ENCODE results near the gene FBXO38. TPM values are rescaled to one million over a fixed set of nuclear protein-coding genes. Genes with fewer than 3 reads are reported as not detected.

Gene FBXO38
- total and polyA plus RNA-seq, 2 of the 4 experiments (the other 2 are of a cell fraction): 14.9 to 70.1 TPM

DNA sequence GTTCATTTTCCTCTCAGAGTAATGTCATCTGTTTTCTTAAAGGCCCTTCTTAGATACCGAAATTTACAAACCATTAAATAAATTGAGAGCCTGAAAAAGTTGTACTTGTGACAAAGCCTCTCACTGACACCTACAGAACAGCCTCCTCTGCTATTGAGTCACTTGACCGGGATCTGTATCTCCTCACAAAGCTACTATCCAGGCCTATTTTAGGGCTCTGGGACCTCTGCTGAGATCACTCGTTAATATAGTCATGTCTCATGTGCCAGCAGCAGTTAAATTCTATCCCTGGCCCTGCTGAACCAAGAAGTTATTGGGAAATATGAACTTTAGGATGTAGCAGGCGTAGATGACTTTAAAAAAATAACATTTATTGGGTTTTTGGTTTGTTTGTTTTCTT is 31.1 kb downstream of the FBXO38 start:
- ATAC-seq (ENCODE audit: low read depth) (no peak), DNase-seq (no peak)
- Histone ChIP-seq H3K9me3 (ENCODE audit: control insufficient read depth, insufficient read depth, low read length) (no peaks in the 10 kb centered on the region), H4K20me1 (ENCODE audit: insufficient read depth, low read length) (no peaks in the 10 kb centered on the region), H2BK15ac (ENCODE audit: low read depth, low read length) (no peak overlapping the region), H3K23ac (ENCODE audit: low read depth, low read length) (no peak overlapping the region), H4K91ac (ENCODE audit: insufficient read depth, low read depth, low read length) (no peak overlapping the region), H2BK5ac (ENCODE audit: low read depth, low read length, poor library complexity, severe bottlenecking) (no peak overlapping the region), H3K4me1 (ENCODE audit: control insufficient read depth, insufficient read depth, low read length) (no peaks in the 10 kb centered on the region), H3K79me1 (ENCODE audit: low read depth in 1 of 2, low read length in 2 of 2) (0 out of 4 replicates have a peak, but pooled peaks cover 0 to 6% of the 10 kb centered on the region in 2 experiments), H2AK9ac (replicated peaks; ENCODE audit: low read depth, low read length, poor library complexity) (no peak overlapping the region), H2BK120ac (ENCODE audit: low read depth, low read length) (no peak overlapping the region), H3K9me1 (ENCODE audit: insufficient read depth, low read length) (no peaks in the 10 kb centered on the region; the same call in 1 of the 2 replicates), H3K9ac (ENCODE audit: low read depth, low read length) (no peak overlapping the region), H4K8ac (ENCODE audit: low read depth in 2 of 2, low read length in 2 of 2) (no peak overlapping the region), H3K27me3 (ENCODE audit: control insufficient read depth, insufficient read depth, low read length) (no peaks in the 10 kb centered on the region), H3K14ac (replicated peaks; ENCODE audit: low read depth, low read length) (no peak overlapping the region), H3K27ac (ENCODE audit: insufficient read depth, low read length) (no peak overlapping the region), H3K18ac (ENCODE audit: low read depth, low read length) (no peak overlapping the region), H2AFZ (replicated peaks; ENCODE audit: low read length, poor library complexity) (no peak overlapping the region), H3K36me3 (ENCODE audit: control insufficient read depth, insufficient read depth, low read length) (peaks cover 45% of the 10 kb centered on the region), H3K4ac (ENCODE audit: low read depth, low read length) (no peak overlapping the region), H3K4me3 (ENCODE audit: insufficient read depth, low read depth, low read length) (no peak overlapping the region), H3K56ac (ENCODE audit: extremely low read depth, insufficient read depth, low read length) (no peak overlapping the region), H2AK5ac (ENCODE audit: low read depth, low read length) (no peak overlapping the region), H4K5ac (ENCODE audit: low read depth, low read length) (no peak overlapping the region), H3K4me2 (ENCODE audit: low read depth, low read length) (no peak overlapping the region), H2BK20ac (ENCODE audit: low read depth, low read length) (no peak overlapping the region)
- ChIA-PET CTCF (no interaction called here), POLR2A (ENCODE audit: unreplicated experiment) (no interaction called here)
- dilution Hi-C loops (cut with HindIII; ENCODE audit: low sequenced_read_pairs, unreplicated experiment) (no loop called here), in situ Hi-C loops (cut with MboI; ENCODE audit: low sequenced_read_pairs) (loop anchor here (25.0 kb wide), 1 partner anchor 1953 kb away; no protein-coding TSS in a partner anchor), intact Hi-C loops (cut with micrococcal nuclease) (no loop called here)
- no TSS peak for BruUV-seq (replicated peaks)
- WGBS, 2 experiments (ENCODE audit: extremely low coverage in 2 of 2, insufficient read length in 1 of 2): no CpG with 5 or more reads among the region's 4 CpGs
- TF ChIP-seq, protein P1, sequence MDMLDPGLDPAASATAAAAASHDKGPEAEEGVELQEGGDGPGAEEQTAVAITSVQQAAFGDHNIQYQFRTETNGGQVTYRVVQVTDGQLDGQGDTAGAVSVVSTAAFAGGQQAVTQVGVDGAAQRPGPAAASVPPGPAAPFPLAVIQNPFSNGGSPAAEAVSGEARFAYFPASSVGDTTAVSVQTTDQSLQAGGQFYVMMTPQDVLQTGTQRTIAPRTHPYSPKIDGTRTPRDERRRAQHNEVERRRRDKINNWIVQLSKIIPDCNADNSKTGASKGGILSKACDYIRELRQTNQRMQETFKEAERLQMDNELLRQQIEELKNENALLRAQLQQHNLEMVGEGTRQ (IDR thresholded peaks at IDR 0.05; ENCODE audit: low read depth, low read length): no peak
- TF ChIP-seq RAD21 (IDR thresholded peaks at IDR 0.05; ENCODE audit: low read length) (no peak), RCOR1 (IDR thresholded peaks at IDR 0.05; ENCODE audit: insufficient replicate concordance, low read length) (no peak), RFX5 (IDR thresholded peaks at IDR 0.05; ENCODE audit: low read depth, low read length) (no peak), MAFK (IDR thresholded peaks at IDR 0.05; ENCODE audit: low read depth, low read length) (no peak), MXI1 (IDR thresholded peaks at IDR 0.05; ENCODE audit: borderline replicate concordance, low read depth, low read length) (no peak), POLR2A (IDR thresholded peaks at IDR 0.05; ENCODE audit: low read depth, low read length) (no peak), FOS (IDR thresholded peaks at IDR 0.05; ENCODE audit: low read depth, low read length) (no peak), CHD1 (IDR thresholded peaks at IDR 0.05; ENCODE audit: low read depth, low read length) (no peak), BHLHE40 (IDR thresholded peaks at IDR 0.05; ENCODE audit: low read depth, low read length) (no peak), SMC3 (IDR thresholded peaks at IDR 0.05; ENCODE audit: low read depth, low read length) (no peak)
- TF ChIP-seq, protein P2, sequence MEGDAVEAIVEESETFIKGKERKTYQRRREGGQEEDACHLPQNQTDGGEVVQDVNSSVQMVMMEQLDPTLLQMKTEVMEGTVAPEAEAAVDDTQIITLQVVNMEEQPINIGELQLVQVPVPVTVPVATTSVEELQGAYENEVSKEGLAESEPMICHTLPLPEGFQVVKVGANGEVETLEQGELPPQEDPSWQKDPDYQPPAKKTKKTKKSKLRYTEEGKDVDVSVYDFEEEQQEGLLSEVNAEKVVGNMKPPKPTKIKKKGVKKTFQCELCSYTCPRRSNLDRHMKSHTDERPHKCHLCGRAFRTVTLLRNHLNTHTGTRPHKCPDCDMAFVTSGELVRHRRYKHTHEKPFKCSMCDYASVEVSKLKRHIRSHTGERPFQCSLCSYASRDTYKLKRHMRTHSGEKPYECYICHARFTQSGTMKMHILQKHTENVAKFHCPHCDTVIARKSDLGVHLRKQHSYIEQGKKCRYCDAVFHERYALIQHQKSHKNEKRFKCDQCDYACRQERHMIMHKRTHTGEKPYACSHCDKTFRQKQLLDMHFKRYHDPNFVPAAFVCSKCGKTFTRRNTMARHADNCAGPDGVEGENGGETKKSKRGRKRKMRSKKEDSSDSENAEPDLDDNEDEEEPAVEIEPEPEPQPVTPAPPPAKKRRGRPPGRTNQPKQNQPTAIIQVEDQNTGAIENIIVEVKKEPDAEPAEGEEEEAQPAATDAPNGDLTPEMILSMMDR (conservative IDR thresholded peaks at IDR 0.05; ENCODE audit: low read depth, low read length): no peak

Data from IMR-90 (cell line).